Nephron (organoid): ENCODE results near the gene ALX4.

ENCODE experiments used
- H3K27ac Mint-ChIP-seq, 3 experiments: 2 replicates each; pipeline ENCODE4 v1.8.0; 2020; ENCODE audit warnings: mixed read lengths in 3 of 3, mild to moderate bottlenecking in 2 of 3, moderate library complexity in 1 of 3
- H3K27me3 Mint-ChIP-seq: 2 replicates; pipeline ENCODE4 v1.8.0; 2021; ENCODE audit warnings: low read depth, mild to moderate bottlenecking, moderate library complexity, mixed read lengths
- H3K36me3 Mint-ChIP-seq: 2 replicates; pipeline ENCODE4 v1.8.0; 2020; ENCODE audit warnings: low read depth, mixed read lengths
- H3K4me1 Mint-ChIP-seq: 2 replicates; pipeline ENCODE4 v1.8.0; 2020; ENCODE audit warnings: mixed read lengths
- H3K4me3 Mint-ChIP-seq, 3 experiments: 2 replicates each; pipeline ENCODE4 v1.8.0; 2020; ENCODE audit warnings: mild to moderate bottlenecking in 3 of 3, mixed read lengths in 3 of 3, moderate library complexity in 2 of 3
- H3K9me3 Mint-ChIP-seq: 2 replicates; pipeline ENCODE4 v1.8.0; 2020; ENCODE audit warnings: mixed read lengths
- TF ChIP-seq, protein P1 (sequence below), 3 experiments: fragments of 200-600 bp; sonication (generic); IDR thresholded peaks; one replicate each; pipeline ENCODE4 v1.5.0; 2021; ENCODE audit warnings: antibody characterized with exemption in 3 of 3; ENCODE audit not compliant: unreplicated experiment in 3 of 3

ALX4 gene

DNA sequence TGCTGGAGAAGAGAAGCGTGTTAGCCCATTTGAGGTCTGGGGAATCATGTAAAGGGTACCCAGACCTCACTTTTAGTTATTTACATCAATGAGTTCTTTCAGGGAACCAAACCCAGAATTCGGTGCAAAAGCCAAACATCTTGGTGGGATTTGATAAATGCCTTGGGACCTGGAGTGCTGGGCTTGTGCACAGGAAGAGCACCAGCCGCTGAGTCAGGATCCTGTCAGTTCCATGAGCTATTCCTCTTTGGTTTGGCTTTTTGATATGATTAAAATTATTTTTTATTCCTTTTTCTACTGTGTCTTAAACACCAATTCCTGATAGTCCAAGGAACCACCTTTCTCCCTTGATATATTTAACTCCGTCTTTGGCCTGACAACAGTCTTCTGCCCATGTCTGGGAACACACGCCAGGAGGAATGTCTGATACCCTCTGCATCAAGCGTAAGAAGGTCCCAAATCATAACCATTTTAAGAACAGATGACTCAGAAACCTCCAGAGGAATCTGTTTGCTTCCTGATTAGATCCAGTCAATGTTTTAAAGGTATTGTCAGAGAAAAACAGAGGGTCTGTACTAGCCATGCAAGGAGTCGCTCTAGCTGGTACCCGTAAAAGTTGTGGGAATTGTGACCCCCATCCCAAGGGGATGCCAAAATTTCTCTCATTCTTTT, 65.2 kb downstream of the ALX4 start:
- TF ChIP-seq, protein P1, sequence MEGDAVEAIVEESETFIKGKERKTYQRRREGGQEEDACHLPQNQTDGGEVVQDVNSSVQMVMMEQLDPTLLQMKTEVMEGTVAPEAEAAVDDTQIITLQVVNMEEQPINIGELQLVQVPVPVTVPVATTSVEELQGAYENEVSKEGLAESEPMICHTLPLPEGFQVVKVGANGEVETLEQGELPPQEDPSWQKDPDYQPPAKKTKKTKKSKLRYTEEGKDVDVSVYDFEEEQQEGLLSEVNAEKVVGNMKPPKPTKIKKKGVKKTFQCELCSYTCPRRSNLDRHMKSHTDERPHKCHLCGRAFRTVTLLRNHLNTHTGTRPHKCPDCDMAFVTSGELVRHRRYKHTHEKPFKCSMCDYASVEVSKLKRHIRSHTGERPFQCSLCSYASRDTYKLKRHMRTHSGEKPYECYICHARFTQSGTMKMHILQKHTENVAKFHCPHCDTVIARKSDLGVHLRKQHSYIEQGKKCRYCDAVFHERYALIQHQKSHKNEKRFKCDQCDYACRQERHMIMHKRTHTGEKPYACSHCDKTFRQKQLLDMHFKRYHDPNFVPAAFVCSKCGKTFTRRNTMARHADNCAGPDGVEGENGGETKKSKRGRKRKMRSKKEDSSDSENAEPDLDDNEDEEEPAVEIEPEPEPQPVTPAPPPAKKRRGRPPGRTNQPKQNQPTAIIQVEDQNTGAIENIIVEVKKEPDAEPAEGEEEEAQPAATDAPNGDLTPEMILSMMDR (IDR thresholded peaks at IDR 0.05; ENCODE audit: unreplicated experiment in 3 of 3): no peak
- peaks cover 74% of the 10 kb centered on the region for H3K4me1 Mint-ChIP-seq
- H3K27me3 Mint-ChIP-seq: no peaks in the 10 kb centered on the region
- no peaks in the 10 kb centered on the region for H3K9me3 Mint-ChIP-seq
- H3K4me3 Mint-ChIP-seq: peak overlapping the region in 1 of 3 experiments; percentile 32
- peaks cover 46% of the 10 kb centered on the region for H3K36me3 Mint-ChIP-seq
- H3K27ac Mint-ChIP-seq: peak overlapping the region; percentile 87 to 92 (median 88)

DNA sequence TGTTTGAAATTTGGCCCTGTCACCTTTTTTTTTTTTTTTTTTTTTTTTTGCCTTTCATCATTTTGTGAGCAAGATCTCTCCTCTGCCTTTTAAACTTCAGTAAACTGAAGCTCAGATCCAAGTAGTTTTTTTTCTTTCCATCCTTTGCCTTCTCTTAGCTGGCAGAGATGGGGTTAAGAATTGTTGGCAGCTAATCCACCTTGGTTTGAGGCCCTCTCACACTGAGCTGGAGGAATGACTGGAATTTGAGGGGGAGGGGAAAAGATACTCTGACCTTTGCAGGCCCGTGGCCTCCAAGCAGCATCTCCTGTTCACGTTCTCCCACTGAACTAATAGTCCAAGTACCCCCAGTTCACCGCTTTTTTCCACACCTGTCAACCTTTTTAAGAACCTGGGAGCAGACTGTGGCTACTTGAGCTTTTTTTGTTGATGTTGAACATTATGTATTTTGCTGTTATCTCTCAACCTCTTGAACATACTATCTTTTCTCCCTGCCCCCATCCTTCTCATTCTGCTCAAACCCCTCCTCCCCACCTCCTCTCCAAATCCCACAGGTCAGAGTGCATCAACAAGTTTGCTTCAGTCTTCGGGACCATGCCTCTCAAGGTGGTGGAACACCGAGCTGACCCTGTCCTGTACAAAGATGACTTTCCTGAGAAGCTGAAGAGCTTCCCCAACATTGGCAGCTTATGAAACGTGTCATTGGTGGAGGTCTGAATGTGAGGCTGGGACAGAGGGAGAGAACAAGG, 66.2 kb downstream of the ALX4 start:
- Mint-ChIP-seq H3K4me3 (peak overlapping the region; percentile 7 to 49 (median 26)), H3K27me3 (no peaks in the 10 kb centered on the region), H3K27ac (peak overlapping the region; percentile 87 to 92 (median 88)), H3K4me1 (peaks cover 79% of the 10 kb centered on the region), H3K9me3 (no peaks in the 10 kb centered on the region), H3K36me3 (peaks cover 42% of the 10 kb centered on the region)
- TF ChIP-seq, protein P1 (IDR thresholded peaks at IDR 0.05; ENCODE audit: unreplicated experiment in 3 of 3): no peak

DNA sequence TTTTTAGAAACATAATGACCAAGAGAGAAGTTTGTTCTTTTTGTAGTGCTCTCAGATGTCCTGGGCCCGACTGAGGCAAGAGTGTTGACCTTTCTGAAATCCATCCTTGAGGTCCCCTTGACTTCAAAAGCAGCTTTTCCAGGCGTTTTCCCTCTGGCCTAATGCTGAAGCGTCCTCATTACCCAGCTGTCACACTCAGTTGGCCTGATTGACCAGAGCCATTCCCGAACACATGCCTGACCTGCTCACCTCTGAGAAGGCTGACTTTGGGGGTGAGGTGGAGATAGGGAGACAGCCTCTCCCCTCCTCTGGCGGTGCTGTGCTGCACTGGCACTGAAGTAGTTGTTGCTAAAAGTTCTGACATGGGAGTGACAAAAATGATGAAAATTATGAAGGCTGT, 66.9 kb downstream of the ALX4 start:
- peaks cover 83% of the 10 kb centered on the region for H3K4me1 Mint-ChIP-seq

DNA sequence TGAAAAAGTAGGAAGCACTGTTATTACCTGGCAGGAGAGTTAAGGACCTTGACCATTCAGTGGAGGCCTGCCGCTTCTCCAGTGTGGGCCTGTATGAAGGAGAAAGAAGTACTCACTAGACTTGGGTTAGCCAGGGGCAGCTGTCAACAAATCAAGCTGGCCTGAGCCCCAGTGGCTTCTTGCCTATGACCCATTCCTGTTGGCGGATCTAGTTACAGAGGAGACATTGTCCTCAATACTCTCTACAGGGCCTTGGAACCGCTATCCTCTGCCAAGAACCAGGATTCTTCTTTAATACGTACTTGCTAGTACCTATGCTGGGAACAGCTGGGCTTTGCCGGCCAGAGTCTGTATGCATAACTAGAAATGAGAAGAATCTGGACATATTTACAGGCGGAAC, 68.1 kb downstream of the ALX4 start:
- Mint-ChIP-seq H3K4me1 (peaks cover 82% of the 10 kb centered on the region), H3K9me3 (no peaks in the 10 kb centered on the region), H3K36me3 (peaks cover 49% of the 10 kb centered on the region)

More for the DNA sequence above, 66.9 kb downstream of the ALX4 start:
- Mint-ChIP-seq H3K27me3 (no peaks in the 10 kb centered on the region), H3K27ac (peak overlapping the region; percentile 87 to 92 (median 88)), H3K4me3 (peak overlapping the region in 1 of 3 experiments; percentile 37), H3K9me3 (no peaks in the 10 kb centered on the region), H3K36me3 (peaks cover 44% of the 10 kb centered on the region)
- TF ChIP-seq, protein P1 (IDR thresholded peaks at IDR 0.05; ENCODE audit: unreplicated experiment in 3 of 3): no peak

DNA sequence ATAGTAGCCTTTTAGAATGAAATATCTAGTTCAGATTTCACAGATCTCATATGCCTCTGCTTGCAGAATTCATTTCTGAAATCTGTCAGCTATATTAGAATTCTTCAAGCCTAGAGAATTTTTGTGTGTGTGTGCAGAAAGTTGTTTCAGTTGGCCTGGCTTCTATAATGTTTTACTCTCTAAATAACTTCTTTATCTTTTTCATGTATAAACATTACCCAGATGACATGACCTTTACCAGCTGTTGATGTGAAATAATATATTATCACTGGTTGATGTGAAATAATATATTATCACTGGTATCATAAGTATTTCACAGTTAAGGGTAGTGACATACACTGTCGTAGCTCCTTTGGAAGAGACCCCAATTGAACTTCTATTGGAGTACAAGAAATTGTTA, 72.8 kb downstream of the ALX4 start:
- peaks cover 51% of the 10 kb centered on the region for H3K4me1 Mint-ChIP-seq
- peaks cover 2% of the 10 kb centered on the region for H3K27me3 Mint-ChIP-seq
- H3K36me3 Mint-ChIP-seq: peaks cover 38% of the 10 kb centered on the region
- peak overlapping the region; percentile 21 to 72 (median 32) for H3K27ac Mint-ChIP-seq
- no peaks in the 10 kb centered on the region for H3K9me3 Mint-ChIP-seq
- H3K4me3 Mint-ChIP-seq: no peak overlapping the region
- TF ChIP-seq, protein P1 (IDR thresholded peaks at IDR 0.05; ENCODE audit: unreplicated experiment in 3 of 3): no peak

More for the DNA sequence above, 68.1 kb downstream of the ALX4 start:
- TF ChIP-seq, protein P1 (IDR thresholded peaks at IDR 0.05; ENCODE audit: unreplicated experiment in 3 of 3): no peak
- Mint-ChIP-seq H3K27ac (peak overlapping the region; percentile 87 to 92 (median 88)), H3K27me3 (no peaks in the 10 kb centered on the region), H3K4me3 (peak overlapping the region in 1 of 3 experiments; percentile 18)
